SK-N-SH treated with all-trans-retinoic acid at 6 μM for 48 hours (cell line): ENCODE results near the gene PJA1.

Experiments used
- ATAC-seq: fragments of 200-7000 bp; cut with Tn5 transposase; 3 replicates; pipeline ENCODE4 v1.9.1; 2020; ENCODE audit warnings: mild to moderate bottlenecking, moderate library complexity
- ARNTL ChIP-seq: fragments of 450-650 bp; formaldehyde crosslinking; IDR thresholded peaks from 2 replicates; pipeline ENCODE4 v1.5.0; 2020; ENCODE audit warnings: low read depth, mild to moderate bottlenecking, moderate library complexity, borderline replicate concordance
- BACH2 ChIP-seq: fragments of 250-450 bp; sonication (Bioruptor Pico); IDR thresholded peaks from 2 replicates; pipeline ENCODE4 v1.9.0; 2021; ENCODE audit warnings: mild to moderate bottlenecking, borderline replicate concordance
- CREB5 ChIP-seq: fragments of 250-450 bp; sonication (Bioruptor Pico); IDR thresholded peaks from 2 replicates; pipeline ENCODE4 v1.5.1; 2020; ENCODE audit warnings: low read depth, mild to moderate bottlenecking, moderate library complexity
- CSDC2 ChIP-seq: fragments of 250-450 bp; sonication (Bioruptor Pico); IDR thresholded peaks from 2 replicates; pipeline ENCODE4 v1.5.0; 2020; ENCODE audit warnings: mild to moderate bottlenecking, moderate library complexity
- CSRNP3 ChIP-seq: fragments of 250-450 bp; sonication (Bioruptor Pico); IDR thresholded peaks from 2 replicates; pipeline ENCODE4 v1.5.1; 2021; ENCODE audit warnings: mild to moderate bottlenecking, moderate library complexity
- ESRRG ChIP-seq: fragments of 250-450 bp; sonication (Bioruptor Pico); IDR thresholded peaks from 2 replicates; pipeline ENCODE4 v1.6.1; 2021; ENCODE audit warnings: mild to moderate bottlenecking
- GLIS3 ChIP-seq: fragments of 250-450 bp; sonication (Bioruptor Pico); IDR thresholded peaks from 2 replicates; pipeline ENCODE4 v1.5.0; 2020; ENCODE audit warnings: mild to moderate bottlenecking, moderate library complexity
- ISL1 ChIP-seq: fragments of 250-450 bp; sonication (Bioruptor Pico); IDR thresholded peaks from 2 replicates; pipeline ENCODE4 v2.1.2; 2022; ENCODE audit warnings: mild to moderate bottlenecking, moderate library complexity
- PATZ1 ChIP-seq: fragments of 250-450 bp; sonication (Bioruptor Pico); IDR thresholded peaks from 2 replicates; pipeline ENCODE4 v1.8.0; 2020; ENCODE audit warnings: mild to moderate bottlenecking, moderate library complexity, borderline replicate concordance
- POU6F1 ChIP-seq: fragments of 250-450 bp; sonication (Bioruptor Pico); IDR thresholded peaks from 2 replicates; pipeline ENCODE4 v1.8.0; 2021; ENCODE audit warnings: low read depth, mild to moderate bottlenecking, moderate library complexity, borderline replicate concordance
- PPARA ChIP-seq: fragments of 250-450 bp; sonication (Bioruptor Pico); IDR thresholded peaks from 2 replicates; pipeline ENCODE4 v1.5.0; 2020; ENCODE audit warnings: mild to moderate bottlenecking, borderline replicate concordance
- RARB ChIP-seq: fragments of 250-450 bp; sonication (Bioruptor Pico); IDR thresholded peaks from 2 replicates; pipeline ENCODE4 v1.8.0; 2021; ENCODE audit warnings: mild to moderate bottlenecking, moderate library complexity
- TCF4 ChIP-seq: fragments of 250-450 bp; sonication (Bioruptor Pico); IDR thresholded peaks from 2 replicates; pipeline ENCODE4 v1.8.0; 2021; ENCODE audit warnings: mild to moderate bottlenecking, moderate library complexity, borderline replicate concordance
- TOX ChIP-seq: fragments of 250-450 bp; sonication (Bioruptor Pico); IDR thresholded peaks from 2 replicates; pipeline ENCODE4 v1.8.0; 2021; ENCODE audit warnings: mild to moderate bottlenecking, moderate library complexity, borderline replicate concordance
- ZC3H10 ChIP-seq: fragments of 250-450 bp; sonication (Bioruptor Pico); IDR thresholded peaks from 2 replicates; pipeline ENCODE4 v1.5.1; 2021; ENCODE audit warnings: mild to moderate bottlenecking, moderate library complexity
- ZFP3 ChIP-seq: fragments of 250-450 bp; sonication (Bioruptor Pico); IDR thresholded peaks from 2 replicates; pipeline ENCODE4 v1.5.0; 2020; ENCODE audit warnings: mild to moderate bottlenecking, moderate library complexity
- ZFP30 ChIP-seq: fragments of 450-650 bp; formaldehyde crosslinking; IDR thresholded peaks from 2 replicates; pipeline ENCODE4 v1.5.0; 2022; ENCODE audit warnings: mild to moderate bottlenecking, moderate library complexity
- ZNF565 ChIP-seq: fragments of 450-650 bp; formaldehyde crosslinking; conservative IDR thresholded peaks from 2 replicates; pipeline ENCODE4 v1.5.0; 2020; ENCODE audit warnings: low read depth, mild to moderate bottlenecking, moderate library complexity
- ZNF70 ChIP-seq: fragments of 450-650 bp; formaldehyde crosslinking; IDR thresholded peaks from 2 replicates; pipeline ENCODE4 v1.5.0; 2020; ENCODE audit warnings: mild to moderate bottlenecking, moderate library complexity
- ZNF8 ChIP-seq: fragments of 450-650 bp; formaldehyde crosslinking; IDR thresholded peaks from 2 replicates; pipeline ENCODE4 v1.5.0; 2020; ENCODE audit warnings: mild to moderate bottlenecking, moderate library complexity

PJA1 gene

GRCh38 chrX:69136546-69137331, 28.5 kb downstream of the PJA1 start:
- TF ChIP-seq ARNTL (CRISPR knock-in tag) (no peak), ZFP30 (CRISPR knock-in tag) (no peak), ZNF8 (CRISPR knock-in tag) (no peak), GLIS3 (no peak), POU6F1 (no peak), PPARA (CRISPR knock-in tag) (no peak), ZC3H10 (CRISPR knock-in tag) (no peak), TOX (CRISPR knock-in tag) (no peak), CSRNP3 (CRISPR knock-in tag) (no peak), ISL1 (CRISPR knock-in tag) (no peak), ZNF70 (CRISPR knock-in tag) (no peak), TCF4 (CRISPR knock-in tag) (no peak), BACH2 (no peak), PATZ1 (CRISPR knock-in tag) (no peak), CREB5 (CRISPR knock-in tag) (no peak), ZNF565 (no peak)
- no peak for ATAC-seq

GRCh38 chrX:69133921-69134542, 31.2 kb downstream of the PJA1 start:
- TF ChIP-seq ISL1 (CRISPR knock-in tag) (no peak), ESRRG (CRISPR knock-in tag) (no peak), ZFP3 (CRISPR knock-in tag) (no peak), POU6F1 (no peak), PPARA (CRISPR knock-in tag) (no peak), ARNTL (CRISPR knock-in tag) (no peak), ZNF70 (CRISPR knock-in tag) (peak; percentile 97), ZNF8 (CRISPR knock-in tag) (no peak), CSRNP3 (CRISPR knock-in tag) (no peak)
- peak; percentile 93 for ATAC-seq

- no peak for ATAC-seq
- TF ChIP-seq CSRNP3 (CRISPR knock-in tag) (no peak), RARB (CRISPR knock-in tag) (no peak), ZFP3 (CRISPR knock-in tag) (no peak), ZC3H10 (CRISPR knock-in tag) (no peak), CSDC2 (CRISPR knock-in tag) (no peak), POU6F1 (no peak), PATZ1 (CRISPR knock-in tag) (no peak), TCF4 (CRISPR knock-in tag) (no peak), ISL1 (CRISPR knock-in tag) (no peak), PPARA (CRISPR knock-in tag) (no peak)
Measured at GRCh38 chrX:69131886-69132285, 33.4 kb downstream of the PJA1 start.
